SK-N-SH treated with all-trans-retinoic acid at 6 μM for 48 hours (cell line): Measurements from ENCODE around the gene CD68.

ENCODE experiments used
- BACH2 ChIP-seq: fragments of 250-450 bp; sonication (Bioruptor Pico); IDR thresholded peaks from 2 replicates; pipeline ENCODE4 v1.9.0; 2021; ENCODE audit warnings: mild to moderate bottlenecking, borderline replicate concordance
- ZNF565 ChIP-seq: fragments of 450-650 bp; formaldehyde crosslinking; conservative IDR thresholded peaks from 2 replicates; pipeline ENCODE4 v1.5.0; 2020; ENCODE audit warnings: low read depth, mild to moderate bottlenecking, moderate library complexity
- ZNF8 ChIP-seq: fragments of 450-650 bp; formaldehyde crosslinking; IDR thresholded peaks from 2 replicates; pipeline ENCODE4 v1.5.0; 2020; ENCODE audit warnings: mild to moderate bottlenecking, moderate library complexity
- TF ChIP-seq, protein P1 (sequence below): fragments of 250-450 bp; sonication (Bioruptor Pico); IDR thresholded peaks from 2 replicates; pipeline ENCODE4 v1.8.0; 2020; ENCODE audit warnings: mild to moderate bottlenecking, moderate library complexity, borderline replicate concordance

DNA sequence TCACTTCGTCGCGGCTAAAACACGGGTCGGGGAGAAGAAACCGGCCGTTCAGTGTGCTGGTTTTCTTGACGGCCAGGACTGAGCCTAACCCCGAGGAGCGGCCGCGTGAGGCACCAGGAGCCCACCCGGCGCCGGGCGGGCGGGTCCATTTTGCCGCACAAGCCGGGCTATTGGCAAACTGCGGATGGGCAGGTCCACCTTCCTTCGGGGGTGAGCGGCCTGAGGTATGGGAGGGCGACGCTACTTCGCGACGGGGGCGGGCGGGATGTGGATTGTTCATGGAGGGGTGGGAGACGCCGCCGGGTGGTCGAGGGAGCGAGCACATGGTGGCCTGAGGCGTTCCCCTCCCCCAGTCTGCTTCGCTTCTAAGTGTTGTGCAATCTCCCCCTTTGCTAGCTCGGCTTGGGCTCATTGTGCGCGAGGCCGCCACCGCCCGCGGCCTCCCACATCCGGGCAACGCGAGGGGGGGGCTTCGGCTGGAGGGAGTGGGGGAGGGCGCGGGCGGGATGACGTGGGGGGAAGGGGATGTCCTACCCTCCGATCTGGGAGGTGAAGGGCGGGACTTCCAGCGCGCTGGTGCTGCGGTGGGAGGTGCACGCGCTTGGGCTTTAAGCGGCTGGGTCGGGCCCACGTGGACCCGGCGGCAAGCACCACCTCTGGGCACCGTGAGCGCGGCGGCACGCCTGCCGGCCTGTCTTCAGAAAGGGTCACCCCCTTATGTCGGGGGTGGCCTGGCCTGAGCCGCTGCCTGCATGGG lies 5.9 kb upstream of the CD68 start:
- no peak; the same call in 1 of the 2 replicates for TF ChIP-seq ZNF8
- no peak for TF ChIP-seq BACH2 (CRISPR knock-in tag)
- TF ChIP-seq ZNF565 (CRISPR knock-in tag) = no peak
- TF ChIP-seq, protein P1, sequence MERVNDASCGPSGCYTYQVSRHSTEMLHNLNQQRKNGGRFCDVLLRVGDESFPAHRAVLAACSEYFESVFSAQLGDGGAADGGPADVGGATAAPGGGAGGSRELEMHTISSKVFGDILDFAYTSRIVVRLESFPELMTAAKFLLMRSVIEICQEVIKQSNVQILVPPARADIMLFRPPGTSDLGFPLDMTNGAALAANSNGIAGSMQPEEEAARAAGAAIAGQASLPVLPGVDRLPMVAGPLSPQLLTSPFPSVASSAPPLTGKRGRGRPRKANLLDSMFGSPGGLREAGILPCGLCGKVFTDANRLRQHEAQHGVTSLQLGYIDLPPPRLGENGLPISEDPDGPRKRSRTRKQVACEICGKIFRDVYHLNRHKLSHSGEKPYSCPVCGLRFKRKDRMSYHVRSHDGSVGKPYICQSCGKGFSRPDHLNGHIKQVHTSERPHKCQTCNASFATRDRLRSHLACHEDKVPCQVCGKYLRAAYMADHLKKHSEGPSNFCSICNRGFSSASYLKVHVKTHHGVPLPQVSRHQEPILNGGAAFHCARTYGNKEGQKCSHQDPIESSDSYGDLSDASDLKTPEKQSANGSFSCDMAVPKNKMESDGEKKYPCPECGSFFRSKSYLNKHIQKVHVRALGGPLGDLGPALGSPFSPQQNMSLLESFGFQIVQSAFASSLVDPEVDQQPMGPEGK (CRISPR knock-in tag) = no peak; the same call in 1 of the 2 replicates
